GM21723 (cell line): ENCODE measurements around the gene PCNX2.

ENCODE experiments used
- ATAC-seq: cut with Tn5 transposase; IDR thresholded peaks from one replicate; pipeline ENCODE4 v1.9.1; 2021; ENCODE audit warnings: mild to moderate bottlenecking, moderate library complexity; ENCODE audit not compliant: unreplicated experiment

PCNX2 gene

GRCh38 chr1:233268389-233269022 lies 27.0 kb downstream of the PCNX2 start:
- no peak for ATAC-seq

GRCh38 chr1:233261695-233262094 lies 33.8 kb downstream of the PCNX2 start:
- peak; percentile 12 for ATAC-seq

- ATAC-seq, result peak; percentile 97
These were observed 34.3 kb downstream of the PCNX2 start for GRCh38 chr1:233261206-233261605.

GRCh38 chr1:233257786-233258185 lies 37.7 kb downstream of the PCNX2 start:
- no peak for ATAC-seq

GRCh38 chr1:233256789-233257188 lies 38.7 kb downstream of the PCNX2 start:
- ATAC-seq, result no peak

GRCh38 chr1:233256191-233256590 lies 39.3 kb downstream of the PCNX2 start:
- no peak for ATAC-seq

- ATAC-seq, result no peak
These were observed 40.4 kb downstream of the PCNX2 start for GRCh38 chr1:233255145-233255544.

GRCh38 chr1:233253832-233254331 lies 41.6 kb downstream of the PCNX2 start:
- ATAC-seq, result no peak

- ATAC-seq, result no peak
These were observed 42.2 kb downstream of the PCNX2 start for GRCh38 chr1:233253231-233253831.

- ATAC-seq, result no peak
These were observed 43.1 kb downstream of the PCNX2 start for GRCh38 chr1:233252441-233252840.

GRCh38 chr1:233251201-233251720 lies 44.3 kb downstream of the PCNX2 start:
- ATAC-seq, result no peak

- ATAC-seq, result no peak
These were observed 47.5 kb downstream of the PCNX2 start for GRCh38 chr1:233248014-233248413.

- ATAC-seq, result no peak
These were observed 48.6 kb downstream of the PCNX2 start for GRCh38 chr1:233246965-233247364.

GRCh38 chr1:233245191-233245765 lies 50.2 kb downstream of the PCNX2 start:
- no peak for ATAC-seq

GRCh38 chr1:233244183-233244582 lies 51.3 kb downstream of the PCNX2 start:
- ATAC-seq, result no peak

- ATAC-seq, result no peak
These were observed 52.6 kb downstream of the PCNX2 start for GRCh38 chr1:233242827-233243483.

GRCh38 chr1:233241759-233242158 lies 53.8 kb downstream of the PCNX2 start:
- no peak for ATAC-seq

- ATAC-seq, result no peak
These were observed 54.5 kb downstream of the PCNX2 start for GRCh38 chr1:233240829-233241682.

GRCh38 chr1:233240371-233240770 lies 55.2 kb downstream of the PCNX2 start:
- ATAC-seq, result no peak

GRCh38 chr1:233238884-233239431 lies 56.6 kb downstream of the PCNX2 start:
- no peak for ATAC-seq
